GM19467 (cell line): ENCODE data around the gene KCNQ4.

Experiments
- ATAC-seq: cut with Tn5 transposase; IDR thresholded peaks from one replicate; pipeline ENCODE4 v1.9.1; 2021; ENCODE audit warnings: mild to moderate bottlenecking, moderate library complexity; ENCODE audit not compliant: unreplicated experiment

The KCNQ4 gene

GRCh38 chr1:40794974-40795715, 11.6 kb downstream of the KCNQ4 start:
- no peak for ATAC-seq

- ATAC-seq = no peak
Measured at GRCh38 chr1:40795811-40796586, 12.4 kb downstream of the KCNQ4 start.

DNA sequence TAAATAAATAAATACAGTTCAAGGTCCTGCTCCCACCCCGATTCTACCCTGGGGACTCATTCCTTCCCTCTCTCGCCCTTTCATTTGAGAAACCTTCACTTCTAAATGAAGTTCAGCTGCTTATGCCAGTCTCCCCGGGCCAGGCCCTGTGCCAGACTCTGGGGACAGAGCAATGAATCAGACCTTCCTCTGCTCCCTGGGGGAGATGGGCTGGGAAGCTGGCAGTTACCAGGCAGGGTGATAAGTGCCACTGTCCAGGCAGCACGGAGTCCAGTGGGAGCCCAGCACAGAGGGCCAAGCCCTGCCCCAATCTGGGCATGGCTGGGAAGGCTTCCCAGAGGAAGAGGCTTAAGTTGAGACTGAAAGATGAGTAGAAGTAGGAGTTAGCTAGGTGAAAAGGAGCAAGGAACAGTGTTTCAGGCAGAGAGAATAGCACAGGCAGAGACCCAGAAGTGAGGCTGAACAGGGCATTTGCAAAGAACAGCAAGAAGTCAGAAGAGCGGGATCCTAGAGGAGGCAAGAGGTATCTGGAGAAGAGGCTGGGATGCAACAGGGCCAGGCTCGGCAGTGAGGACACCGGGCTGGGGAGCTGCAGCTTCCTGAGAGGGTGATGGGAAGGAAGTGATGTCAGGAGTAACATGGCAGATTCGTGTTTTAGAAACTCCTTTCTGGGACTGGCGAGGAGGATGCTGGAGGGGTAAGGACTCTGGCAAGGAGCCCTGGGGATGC, 13.5 kb downstream of the KCNQ4 start:
- ATAC-seq = no peak

DNA sequence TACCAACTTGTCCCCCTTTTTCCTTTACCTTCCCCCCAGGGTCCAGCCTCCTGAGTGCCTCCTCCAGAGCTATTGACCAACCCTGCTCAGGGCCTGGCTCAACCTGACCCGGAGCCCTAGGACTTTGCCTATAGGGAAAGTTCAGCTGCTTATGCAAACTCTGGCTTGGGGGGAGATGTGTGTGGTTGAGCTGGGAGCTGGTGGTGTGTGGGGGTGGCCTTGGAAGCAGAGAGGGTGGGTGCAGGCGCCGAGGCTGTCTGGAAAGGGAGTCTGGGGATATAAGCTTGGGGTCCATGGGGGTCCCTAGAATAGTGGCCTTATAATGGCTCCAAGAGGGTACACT, 14.1 kb downstream of the KCNQ4 start:
- no peak for ATAC-seq

DNA sequence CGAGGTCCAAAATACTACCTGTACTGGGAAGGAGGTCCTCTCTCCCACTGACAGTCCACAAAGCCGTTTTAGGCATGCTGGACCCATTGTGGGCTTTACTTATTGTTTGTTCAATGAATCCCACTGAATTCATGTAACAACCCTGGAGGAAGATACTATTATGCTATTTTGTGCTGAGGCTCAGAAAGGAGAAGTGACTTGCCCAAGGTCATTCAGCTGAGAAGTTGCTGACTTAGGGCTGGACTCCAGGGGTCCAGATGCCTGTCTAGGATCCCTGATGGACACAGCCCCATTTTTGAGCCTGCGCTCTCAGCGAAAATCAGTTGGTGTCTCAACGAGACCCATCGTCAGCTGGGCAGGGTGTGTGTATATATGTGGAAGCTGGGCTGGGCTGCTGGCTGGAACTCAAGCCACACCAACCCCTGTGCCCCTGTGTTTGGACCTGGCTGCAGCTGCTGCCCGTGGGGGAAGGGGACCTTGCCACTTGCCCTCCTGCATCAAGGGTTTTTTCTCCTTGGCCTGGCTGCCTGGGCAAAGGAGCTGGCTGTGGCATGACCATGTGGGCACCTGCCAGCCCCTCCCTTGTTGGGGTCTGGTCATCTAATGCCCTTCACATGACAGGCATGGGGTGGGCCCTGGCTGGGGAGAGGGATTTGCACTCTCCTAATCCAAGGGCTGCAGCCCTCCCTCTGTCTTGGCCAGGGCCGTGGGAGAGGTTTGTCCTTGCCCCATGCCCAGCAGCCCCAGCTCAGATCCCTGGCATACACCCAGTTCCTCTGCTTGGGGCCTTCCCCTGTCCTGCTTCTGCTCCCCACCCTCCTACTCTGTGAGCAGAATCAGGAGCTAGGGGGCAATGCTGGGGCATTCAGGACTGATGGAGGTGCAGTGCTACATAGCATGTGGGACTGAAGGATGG, 15.0 kb downstream of the KCNQ4 start:
- ATAC-seq = no peak

DNA sequence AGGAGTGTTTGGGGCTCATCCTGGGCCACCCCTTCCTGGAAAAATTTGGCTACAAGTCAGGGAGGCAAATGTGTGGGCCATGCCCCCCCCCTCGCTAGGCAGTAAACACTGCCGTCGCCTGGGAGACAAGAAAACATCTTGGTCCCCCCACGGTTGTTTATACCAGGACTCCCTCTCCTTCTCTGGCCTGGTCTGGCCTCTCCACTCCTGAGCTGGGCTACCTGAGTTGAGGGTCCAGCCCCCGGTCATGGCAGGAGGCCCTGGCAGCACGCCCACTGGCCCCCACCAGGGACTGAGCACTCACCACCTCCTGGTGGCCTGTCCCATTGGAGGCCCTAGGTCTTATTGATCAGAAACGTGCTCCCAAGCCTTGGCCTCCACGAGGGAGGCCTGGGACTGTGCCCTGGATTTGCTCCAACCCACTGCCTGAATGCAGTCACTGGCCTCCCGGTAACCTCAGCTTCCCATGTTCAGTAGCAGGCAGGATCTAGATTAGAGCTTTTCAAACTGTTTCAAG, 15.8 kb downstream of the KCNQ4 start:
- ATAC-seq = no peak

DNA sequence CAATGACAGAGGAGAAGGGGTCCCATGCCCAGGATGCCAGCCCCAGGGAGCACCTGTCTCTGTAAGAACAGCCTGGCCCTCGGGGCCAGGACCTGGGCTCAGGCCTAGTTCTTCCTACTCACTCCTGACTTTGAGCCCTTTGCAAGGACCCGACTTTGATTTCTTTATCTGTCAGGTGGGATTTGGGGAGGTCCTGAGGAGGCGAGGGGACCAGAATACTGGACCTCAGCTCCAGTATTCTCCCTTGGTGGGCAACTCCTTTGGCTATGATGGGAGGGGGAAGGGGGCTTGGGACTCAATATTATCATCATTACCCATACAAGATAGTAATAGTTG, 18.1 kb downstream of the KCNQ4 start:
- no peak for ATAC-seq

- ATAC-seq = no peak
Measured at GRCh38 chr1:40802078-40802741, 18.6 kb downstream of the KCNQ4 start.

GRCh38 chr1:40802742-40803113, 19.1 kb downstream of the KCNQ4 start:
- no peak for ATAC-seq

GRCh38 chr1:40803447-40803846, 19.9 kb downstream of the KCNQ4 start:
- ATAC-seq = no peak

GRCh38 chr1:40803902-40804301, 20.3 kb downstream of the KCNQ4 start:
- ATAC-seq = no peak

DNA sequence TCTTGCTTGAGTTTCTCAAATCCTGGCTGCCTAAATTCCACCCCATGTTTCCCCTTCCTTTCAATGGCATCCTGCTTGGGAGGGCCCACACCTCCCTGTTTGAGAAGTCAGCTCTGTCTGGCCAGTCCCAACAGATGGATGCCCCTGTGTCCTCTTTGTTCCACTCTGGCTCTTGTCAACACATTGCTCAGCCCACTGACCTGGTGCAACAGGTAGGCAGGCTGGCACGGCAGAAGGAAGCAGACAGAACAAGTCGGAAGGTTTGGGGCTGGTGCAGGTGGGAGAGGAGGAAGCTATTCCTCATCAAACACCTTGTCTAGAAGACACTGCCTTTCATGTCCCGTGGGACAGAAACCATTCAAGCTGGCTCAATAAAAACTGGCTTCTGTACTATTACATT, 22.7 kb downstream of the KCNQ4 start:
- no peak for ATAC-seq

GRCh38 chr1:40806731-40807695, 23.4 kb downstream of the KCNQ4 start:
- ATAC-seq = no peak

DNA sequence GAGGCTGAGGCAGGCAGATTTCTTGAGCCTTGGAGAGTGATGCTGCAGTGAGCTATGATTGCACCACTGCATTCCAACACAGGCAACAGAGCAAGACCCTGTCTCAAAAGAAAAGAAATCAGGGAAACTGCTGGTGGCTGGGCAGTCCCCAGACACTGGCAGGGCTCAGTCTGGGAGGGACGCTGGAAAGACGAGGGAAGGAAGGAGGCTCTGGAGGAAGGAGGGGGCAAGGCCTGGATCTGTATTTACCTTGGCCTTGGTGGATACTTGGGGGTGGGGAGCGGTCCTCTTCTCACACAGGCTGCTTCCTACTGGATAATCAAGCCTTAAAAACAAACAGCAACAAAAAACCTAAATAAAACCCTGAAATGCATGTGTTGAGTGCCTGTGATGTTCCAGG, 24.4 kb downstream of the KCNQ4 start:
- ATAC-seq = no peak

DNA sequence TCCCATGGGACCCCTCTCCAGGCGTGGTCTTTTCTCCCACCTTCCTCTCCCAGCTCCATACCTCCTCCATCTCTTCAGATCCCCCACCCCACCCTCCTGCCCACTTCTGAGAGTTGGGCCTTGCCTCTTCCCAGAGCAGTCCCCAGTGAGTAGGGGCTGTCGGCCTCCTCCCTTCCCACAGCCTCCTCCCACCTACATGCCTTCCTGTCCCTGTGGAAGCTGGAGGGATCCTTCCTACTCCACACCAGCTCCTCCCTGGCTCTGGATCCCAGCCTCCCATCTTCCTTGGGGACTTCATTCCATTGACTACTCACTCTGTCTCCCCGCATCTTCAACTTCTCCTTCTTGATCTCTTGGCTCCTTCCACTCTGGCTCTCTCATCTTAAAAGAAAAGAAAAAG, 24.9 kb downstream of the KCNQ4 start:
- no peak for ATAC-seq

- ATAC-seq = no peak
Measured at GRCh38 chr1:40808909-40809308, 25.3 kb downstream of the KCNQ4 start.

DNA sequence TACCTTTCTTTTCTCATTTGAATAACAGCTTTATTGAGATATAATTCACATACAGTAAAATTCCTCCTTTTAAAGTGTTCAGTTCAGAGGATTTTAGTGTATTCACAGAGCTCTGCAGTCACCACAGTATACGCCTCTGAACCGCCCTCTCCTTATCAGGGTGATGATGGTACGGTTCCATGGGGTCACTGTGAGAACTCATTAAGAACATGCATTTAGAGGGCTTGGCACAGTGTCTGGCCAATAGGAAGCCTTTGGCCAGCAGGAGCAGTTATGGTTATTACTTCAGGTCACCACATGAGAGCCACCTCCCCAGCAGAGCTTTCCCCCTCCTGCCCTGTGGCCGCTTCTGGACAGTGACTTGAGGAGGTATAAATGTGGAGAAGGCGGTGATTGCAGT, 27.3 kb downstream of the KCNQ4 start:
- no peak for ATAC-seq

GRCh38 chr1:40815420-40815819, 31.8 kb downstream of the KCNQ4 start:
- no peak for ATAC-seq

DNA sequence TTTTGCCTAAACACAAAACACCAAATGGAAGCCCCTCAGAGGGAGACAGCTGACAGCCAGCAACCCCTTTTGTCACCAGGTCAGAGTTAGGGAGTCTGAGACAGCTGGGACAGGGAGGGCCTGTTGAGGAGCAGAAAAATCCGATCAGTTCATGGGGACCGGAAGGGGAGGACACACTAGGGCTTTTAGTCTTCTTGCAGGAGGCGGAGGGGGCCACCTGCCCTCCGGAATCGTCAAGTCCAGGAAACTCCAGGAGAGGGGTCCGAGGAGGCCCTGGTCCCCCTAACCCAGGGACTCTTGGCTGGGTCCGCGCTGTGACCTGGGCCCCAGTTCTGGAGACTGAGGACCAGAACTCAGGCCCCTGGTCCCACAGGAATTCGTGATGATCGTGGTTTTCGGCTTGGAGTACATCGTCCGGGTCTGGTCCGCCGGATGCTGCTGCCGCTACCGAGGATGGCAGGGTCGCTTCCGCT, 34.2 kb downstream of the KCNQ4 start:
- no peak for ATAC-seq
